ENCODE measurements around the gene DEPDC1B.

DNA sequence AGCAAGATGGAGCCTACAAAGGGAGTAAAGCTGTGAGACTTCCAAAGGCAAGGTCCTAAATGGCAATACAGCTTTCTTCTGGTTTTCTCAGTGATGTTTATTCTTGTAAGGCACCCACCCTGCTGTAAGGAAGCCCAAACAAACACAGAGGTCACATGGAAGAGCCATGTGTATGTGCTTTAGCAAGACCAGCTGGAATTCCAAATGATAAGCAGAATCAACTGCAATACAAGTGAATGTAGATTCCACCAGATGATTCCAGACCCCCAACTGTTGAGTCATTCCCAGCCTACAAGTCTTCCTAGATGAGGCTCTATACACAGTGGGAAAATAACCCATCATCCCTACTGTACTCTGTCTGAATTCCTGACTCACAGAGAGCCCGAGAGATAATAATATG lies 122.8 kb downstream of the DEPDC1B start:
- no peak for TF ChIP-seq CTCF (IDR thresholded peaks at IDR 0.05)
- no peak for TF ChIP-seq POLR2A (IDR thresholded peaks at IDR 0.05)

Data from testis (tissue), 2 donors.